Measurements from ENCODE around the gene ESYT2. TPM values are rescaled to one million over a fixed set of nuclear protein-coding genes. Genes with fewer than 3 reads are reported as not detected.
"Not testable (repeated sequence)": the region's sequence is repeated elsewhere in the genome, so short reads cannot be mapped to it uniquely, and the experiment has no call there.

The ESYT2 gene
- total RNA-seq, 1 donor: 145 TPM

DNA sequence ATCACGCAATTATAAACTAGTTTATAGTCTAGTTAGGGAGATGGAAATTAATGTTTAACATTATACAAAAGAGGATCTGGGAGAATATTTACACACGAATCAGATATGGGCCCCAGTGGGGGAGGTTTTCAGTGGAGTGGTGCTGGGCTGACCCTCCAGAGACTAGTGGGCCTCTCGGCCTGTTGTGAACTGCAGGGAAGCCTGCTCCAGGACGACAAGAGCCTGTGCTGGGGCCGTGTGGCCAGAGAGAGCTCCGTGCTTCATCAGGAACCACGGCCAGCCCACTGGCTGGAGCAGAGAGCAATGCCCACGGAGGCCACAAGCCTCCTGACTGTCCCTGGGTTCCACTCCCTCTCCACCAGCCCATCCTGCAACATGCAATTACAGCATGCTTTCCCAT lies 11.3 kb upstream of the ESYT2 start:
- Histone ChIP-seq H3K27me3 (ENCODE audit: insufficient read depth, low read length) (no peaks in the 10 kb centered on the region), H3K9me3 (ENCODE audit: low read depth, low read length) (no peaks in the 10 kb centered on the region), H3K4me1 (ENCODE audit: insufficient read depth, low read length) (no peaks in the 10 kb centered on the region), H3K4me3 (ENCODE audit: low read length) (no peak overlapping the region)

- not testable (repeated sequence) for H3K4me3 ChIP-seq (ENCODE audit: low read length); H3K4me1 ChIP-seq (ENCODE audit: insufficient read depth, low read length); H3K9me3 ChIP-seq (ENCODE audit: low read depth, low read length); H3K27me3 ChIP-seq (ENCODE audit: insufficient read depth, low read length)
Measured at GRCh38 chr7:158839177-158839576, 9.9 kb upstream of the ESYT2 start.

DNA sequence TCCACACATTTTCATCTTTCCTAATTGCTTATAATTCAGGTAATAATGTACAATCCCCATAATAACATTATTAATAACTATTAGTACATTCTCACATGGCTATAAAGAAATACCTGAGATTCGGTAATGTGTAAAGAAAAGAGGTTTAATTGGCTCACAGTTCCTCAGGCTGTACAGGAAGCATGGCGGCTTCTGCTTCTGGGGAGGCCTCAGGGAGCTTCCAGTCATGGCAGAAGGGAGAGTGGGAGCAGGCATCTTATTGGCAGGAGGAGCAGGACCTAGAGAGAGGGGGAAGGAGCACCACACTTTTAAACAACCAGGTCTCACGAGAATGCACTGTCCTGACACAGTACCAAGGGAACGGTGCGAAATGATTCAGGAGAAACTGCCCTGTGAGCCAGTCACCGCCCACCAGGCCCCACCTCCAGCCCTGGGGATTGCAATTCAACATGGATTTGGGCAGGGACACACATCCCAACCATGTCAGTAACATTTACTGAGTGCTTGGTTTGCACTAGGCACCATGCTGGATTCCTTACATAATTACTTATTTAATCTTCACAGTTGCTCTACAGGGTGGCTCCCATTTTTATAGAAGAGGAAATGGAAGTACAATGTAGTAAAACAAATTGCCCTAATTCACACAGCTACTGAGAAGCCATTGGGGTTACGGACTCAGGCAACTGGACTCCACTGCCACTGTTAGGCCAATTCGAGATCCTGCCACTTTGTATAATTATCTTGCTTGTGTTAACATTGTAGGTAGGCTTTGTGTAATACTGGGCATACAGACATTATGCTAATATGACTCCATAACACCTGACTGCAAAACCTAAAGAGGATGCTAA lies 8.7 kb upstream of the ESYT2 start:
- Histone ChIP-seq H3K9me3 (ENCODE audit: low read depth, low read length) (no peaks in the 10 kb centered on the region), H3K27me3 (ENCODE audit: insufficient read depth, low read length) (no peaks in the 10 kb centered on the region), H3K4me3 (ENCODE audit: low read length) (no peak overlapping the region), H3K4me1 (ENCODE audit: insufficient read depth, low read length) (no peaks in the 10 kb centered on the region)

GRCh38 chr7:158836692-158837091 lies 7.4 kb upstream of the ESYT2 start:
- H3K9me3 ChIP-seq (ENCODE audit: low read depth, low read length): no peaks in the 10 kb centered on the region
- no peaks in the 10 kb centered on the region for H3K4me1 ChIP-seq (ENCODE audit: insufficient read depth, low read length)
- H3K4me3 ChIP-seq (ENCODE audit: low read length): no peak overlapping the region
- no peaks in the 10 kb centered on the region for H3K27me3 ChIP-seq (ENCODE audit: insufficient read depth, low read length)

DNA sequence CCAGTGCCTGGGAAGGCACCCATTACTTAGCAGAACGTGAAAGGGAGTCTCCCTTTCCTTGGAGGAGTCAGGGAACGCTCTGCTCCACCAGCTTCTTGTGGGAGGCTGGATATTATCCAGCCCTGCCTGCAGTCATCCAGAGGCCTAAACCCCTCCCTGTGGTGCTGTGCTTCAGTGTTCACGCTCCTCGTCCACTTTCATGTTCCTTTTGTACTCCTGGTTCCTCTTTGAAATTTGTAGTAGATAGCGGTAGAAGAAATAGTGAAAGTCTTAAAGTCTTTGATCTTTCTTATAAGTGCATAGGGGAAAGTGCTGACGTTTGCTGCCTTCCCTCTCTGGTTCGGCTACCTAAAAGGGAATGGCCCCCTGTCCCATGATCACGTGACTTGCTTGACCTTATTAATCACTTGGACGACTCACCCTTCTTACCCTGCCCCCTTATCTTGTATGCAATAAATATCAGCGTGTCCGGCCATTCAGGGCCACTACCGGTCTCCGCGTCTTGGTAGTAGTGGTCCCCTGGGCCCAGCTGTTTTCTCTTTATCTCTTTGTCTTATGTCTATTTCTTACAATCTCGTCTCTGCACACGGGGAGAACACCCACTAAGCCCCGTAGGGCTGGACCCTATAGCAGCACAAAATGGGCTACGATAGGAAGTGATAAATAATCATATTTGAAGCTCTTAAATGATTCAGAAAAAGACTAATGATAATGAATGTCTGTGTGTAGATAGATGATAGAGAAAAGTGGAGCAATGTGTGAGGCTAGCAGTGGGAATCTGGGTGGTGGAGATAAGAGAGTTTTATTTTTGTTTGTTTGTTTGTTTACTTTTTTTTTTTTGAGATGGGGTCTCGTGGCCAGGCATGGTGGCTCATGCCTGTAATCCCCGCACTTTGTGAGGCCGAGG lies 5.8 kb upstream of the ESYT2 start:
- Histone ChIP-seq H3K4me3 (ENCODE audit: low read length) (no peak overlapping the region), H3K4me1 (ENCODE audit: insufficient read depth, low read length) (peaks cover 7% of the 10 kb centered on the region), H3K27me3 (ENCODE audit: insufficient read depth, low read length) (no peaks in the 10 kb centered on the region), H3K9me3 (ENCODE audit: low read depth, low read length) (no peaks in the 10 kb centered on the region)

GRCh38 chr7:158832994-158833393 lies 3.7 kb upstream of the ESYT2 start:
- Histone ChIP-seq H3K4me3 (ENCODE audit: low read length) (no peak overlapping the region), H3K4me1 (ENCODE audit: insufficient read depth, low read length) (peaks cover 11% of the 10 kb centered on the region), H3K9me3 (ENCODE audit: low read depth, low read length) (no peaks in the 10 kb centered on the region), H3K27me3 (ENCODE audit: insufficient read depth, low read length) (no peaks in the 10 kb centered on the region)

- Histone ChIP-seq H3K4me1 (ENCODE audit: insufficient read depth, low read length) (peaks cover 24% of the 10 kb centered on the region), H3K9me3 (ENCODE audit: low read depth, low read length) (no peaks in the 10 kb centered on the region), H3K27me3 (ENCODE audit: insufficient read depth, low read length) (no peaks in the 10 kb centered on the region), H3K4me3 (ENCODE audit: low read length) (no peak overlapping the region)
Measured at GRCh38 chr7:158831738-158832091, 2.4 kb upstream of the ESYT2 start.

GRCh38 chr7:158830211-158830723 lies 958 bp upstream of the ESYT2 start:
- Histone ChIP-seq H3K4me1 (ENCODE audit: insufficient read depth, low read length) (peaks cover 33% of the 10 kb centered on the region), H3K4me3 (ENCODE audit: low read length) (peak overlapping the region; percentile 87), H3K9me3 (ENCODE audit: low read depth, low read length) (no peaks in the 10 kb centered on the region), H3K27me3 (ENCODE audit: insufficient read depth, low read length) (no peaks in the 10 kb centered on the region)

DNA sequence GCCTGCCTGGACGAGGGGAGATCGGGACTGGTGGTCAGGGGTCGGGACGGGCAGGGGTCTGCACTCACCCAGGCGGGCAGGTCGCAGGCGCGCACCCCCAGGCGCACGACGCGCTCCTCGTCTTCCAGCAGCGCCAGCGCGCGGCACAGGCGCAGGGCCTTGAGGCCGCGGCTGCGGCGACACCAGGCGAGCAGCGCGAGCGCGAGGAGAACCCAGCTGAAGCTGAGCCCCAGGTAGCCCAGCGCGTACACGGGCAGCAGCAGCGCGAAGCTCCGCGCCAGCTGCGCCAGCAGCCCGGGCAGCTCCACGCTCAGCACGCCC lies 328 bp downstream of the ESYT2 start:
- peaks cover 45% of the 10 kb centered on the region for H3K4me1 ChIP-seq (ENCODE audit: insufficient read depth, low read length)
- H3K4me3 ChIP-seq (ENCODE audit: low read length): peak overlapping the region; percentile 87
- no peaks in the 10 kb centered on the region for H3K9me3 ChIP-seq (ENCODE audit: low read depth, low read length)
- no peaks in the 10 kb centered on the region for H3K27me3 ChIP-seq (ENCODE audit: insufficient read depth, low read length)

DNA sequence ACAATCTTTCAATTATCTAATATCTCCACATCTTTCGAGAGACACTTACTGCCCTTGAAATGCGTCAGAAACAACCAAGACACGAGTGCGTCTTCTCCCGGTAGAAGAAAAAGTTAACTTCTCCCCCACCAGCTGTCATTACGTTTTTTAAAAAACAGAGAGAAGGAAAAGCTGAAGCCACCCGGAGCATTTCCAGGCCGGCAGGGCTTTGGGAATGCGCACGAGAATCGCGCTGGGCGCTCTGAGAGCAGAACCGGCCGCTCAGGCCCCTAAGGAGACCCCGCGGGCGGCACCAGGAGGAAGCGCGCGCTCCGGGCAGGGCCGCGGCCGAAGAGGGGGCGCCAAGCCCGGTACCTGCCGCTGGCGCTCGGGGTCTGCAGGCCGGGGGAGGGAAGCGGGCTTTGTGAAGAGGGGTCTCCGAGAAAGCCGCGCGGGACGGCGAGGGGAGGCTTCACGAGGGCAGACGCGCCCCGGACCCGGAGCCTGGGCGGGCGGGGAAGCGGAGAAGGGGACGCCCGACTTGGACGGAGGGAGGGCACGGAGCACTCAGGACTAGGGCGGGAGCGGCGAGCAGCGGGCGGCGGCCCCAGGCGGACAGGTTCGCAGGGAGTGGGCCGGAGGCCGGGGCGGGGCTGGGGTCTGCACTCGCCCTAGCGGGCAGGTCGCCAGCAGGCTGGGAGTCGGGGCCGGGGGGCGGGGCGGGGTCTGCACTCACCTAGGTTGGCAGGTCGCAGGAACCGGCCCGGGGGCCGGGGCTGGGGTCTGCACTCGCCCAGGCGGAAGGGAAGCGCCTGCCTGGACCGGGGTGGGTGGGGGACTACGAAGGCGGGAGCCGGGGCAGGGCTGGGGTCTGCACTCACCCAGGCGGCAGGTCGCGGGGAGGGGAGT lies 932 bp downstream of the ESYT2 start:
- H3K9me3 ChIP-seq (ENCODE audit: low read depth, low read length): no peaks in the 10 kb centered on the region
- peaks cover 50% of the 10 kb centered on the region for H3K4me1 ChIP-seq (ENCODE audit: insufficient read depth, low read length)
- peak overlapping the region; percentile 87 for H3K4me3 ChIP-seq (ENCODE audit: low read length)
- no peaks in the 10 kb centered on the region for H3K27me3 ChIP-seq (ENCODE audit: insufficient read depth, low read length)

DNA sequence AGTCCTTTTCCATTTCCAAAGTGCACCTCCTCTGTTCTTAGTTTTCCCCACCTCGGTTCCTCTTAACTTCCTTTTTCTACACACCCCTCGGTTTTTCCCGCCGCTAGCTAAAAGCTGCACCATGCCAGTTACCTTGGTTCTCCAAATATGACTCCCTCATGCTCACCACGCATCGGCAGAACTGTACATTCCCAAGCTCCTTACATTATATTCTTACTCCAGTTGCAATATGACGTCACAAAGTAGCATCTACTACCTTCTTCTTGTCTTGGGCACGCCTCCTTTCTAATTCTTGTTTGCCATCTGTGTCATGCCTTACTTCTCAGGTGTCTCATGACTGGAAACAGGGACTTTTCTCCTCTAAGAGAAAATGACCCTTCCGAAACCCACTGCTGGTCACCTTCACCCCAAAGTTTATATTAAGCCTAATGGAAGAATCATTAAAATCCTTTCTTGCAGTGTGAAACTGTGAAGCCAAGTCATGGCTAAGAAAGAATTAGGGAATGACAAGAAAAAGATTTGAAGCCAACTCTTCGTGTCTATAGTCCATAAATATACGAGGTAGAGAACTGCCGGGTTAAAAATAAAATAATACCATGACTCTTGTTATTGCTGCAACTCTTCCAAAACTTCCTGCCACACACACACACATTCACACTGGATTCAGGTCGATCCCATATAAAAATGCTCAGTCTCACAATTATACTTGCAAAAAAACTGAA lies 1.7 kb downstream of the ESYT2 start:
- Histone ChIP-seq H3K4me1 (ENCODE audit: insufficient read depth, low read length) (peaks cover 52% of the 10 kb centered on the region), H3K4me3 (ENCODE audit: low read length) (peak overlapping the region; percentile 87), H3K27me3 (ENCODE audit: insufficient read depth, low read length) (no peaks in the 10 kb centered on the region), H3K9me3 (ENCODE audit: low read depth, low read length) (no peaks in the 10 kb centered on the region)

GRCh38 chr7:158825628-158826289 lies 3.5 kb downstream of the ESYT2 start:
- no peaks in the 10 kb centered on the region for H3K9me3 ChIP-seq (ENCODE audit: low read depth, low read length)
- H3K27me3 ChIP-seq (ENCODE audit: insufficient read depth, low read length): no peaks in the 10 kb centered on the region
- peaks cover 61% of the 10 kb centered on the region for H3K4me1 ChIP-seq (ENCODE audit: insufficient read depth, low read length)
- no peak overlapping the region for H3K4me3 ChIP-seq (ENCODE audit: low read length)

DNA sequence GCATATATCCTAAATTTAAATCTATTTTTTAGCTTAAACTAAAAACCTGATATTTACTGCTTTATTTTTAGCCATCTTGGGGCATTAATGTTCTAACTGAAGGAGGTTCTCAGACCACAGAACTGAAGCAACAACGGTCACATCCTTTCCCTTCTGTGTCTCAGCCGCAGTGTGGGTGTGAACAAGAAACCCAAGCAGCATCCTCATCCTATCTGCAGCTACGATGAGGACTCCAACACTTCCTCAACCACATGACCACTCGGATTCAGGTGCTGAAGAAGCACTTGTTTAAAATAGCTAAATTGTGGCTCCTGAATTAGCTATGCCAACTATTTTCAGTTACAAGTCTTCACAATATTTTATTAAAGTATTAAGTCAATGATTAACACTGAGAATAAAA lies 5.3 kb downstream of the ESYT2 start:
- Histone ChIP-seq H3K4me3 (ENCODE audit: low read length) (no peak overlapping the region), H3K27me3 (ENCODE audit: insufficient read depth, low read length) (no peaks in the 10 kb centered on the region), H3K9me3 (ENCODE audit: low read depth, low read length) (no peaks in the 10 kb centered on the region), H3K4me1 (ENCODE audit: insufficient read depth, low read length) (peaks cover 56% of the 10 kb centered on the region)

Measured in mononuclear cell (primary cell).